Mesothelial cell of epicardium (in vitro differentiated cells): ENCODE data around the gene ANO2. TPM values are rescaled to one million over a fixed set of nuclear protein-coding genes. Genes with fewer than 3 reads are reported as not detected.

ENCODE experiments used
- DNase-seq, 2 experiments: peaks; one replicate each; pipeline ENCODE4 v3.0.0; 2021; ENCODE audit warnings: low spot score in 2 of 2; ENCODE audit not compliant: unreplicated experiment in 2 of 2
- H3K27ac Mint-ChIP-seq: 2 replicates; pipeline ENCODE4 v1.8.0; 2021; ENCODE audit warnings: mixed read lengths
- H3K27me3 Mint-ChIP-seq: 2 replicates; pipeline ENCODE4 v1.8.0; 2021; ENCODE audit warnings: low read depth, mixed read lengths
- H3K36me3 Mint-ChIP-seq: 2 replicates; pipeline ENCODE4 v1.8.0; 2021; ENCODE audit warnings: mixed read lengths
- H3K4me1 Mint-ChIP-seq: 2 replicates; pipeline ENCODE4 v1.8.0; 2021; ENCODE audit warnings: mixed read lengths
- H3K4me3 Mint-ChIP-seq: 2 replicates; pipeline ENCODE4 v1.8.0; 2021; ENCODE audit warnings: mild to moderate bottlenecking, moderate library complexity, mixed read lengths
- H3K9me3 Mint-ChIP-seq: 2 replicates; pipeline ENCODE4 v1.8.0; 2021; ENCODE audit warnings: mixed read lengths
- CTCF ChIP-seq: fragments of 200-600 bp; sonication (generic); IDR thresholded peaks from one replicate; pipeline ENCODE4 v1.5.0; 2021; ENCODE audit warnings: antibody characterized with exemption; ENCODE audit not compliant: unreplicated experiment
- total RNA-seq: library from RNA; stranded (reverse); gene quantifications from 3 replicates; pipeline ENCODE4 v1.2.1, GENCODE V29; 2021

ANO2 gene
- total RNA-seq, 1 donor from 2014 or later = 6.3 TPM

DNA sequence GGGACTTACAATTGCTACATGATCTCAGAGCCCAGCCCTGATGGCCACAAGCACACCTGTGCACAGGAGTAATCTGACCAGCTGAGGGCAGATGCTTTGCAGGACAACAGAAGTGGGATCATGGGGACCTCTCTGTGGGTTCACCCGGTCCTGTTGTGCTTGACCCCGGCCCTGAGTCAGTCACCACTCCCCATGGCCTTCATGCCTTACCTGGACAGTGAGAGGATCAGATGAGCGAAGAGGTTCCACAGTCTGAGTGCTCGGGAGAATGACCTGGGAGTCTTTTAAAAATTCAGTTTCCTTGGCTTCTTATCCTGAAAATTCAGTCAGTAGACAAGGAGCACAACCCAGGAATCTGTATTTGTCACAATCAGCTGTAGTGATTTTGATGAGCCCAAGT lies 425.0 kb downstream of the ANO2 start:
- peaks cover 4% of the 10 kb centered on the region for H3K4me1 Mint-ChIP-seq
- no peaks in the 10 kb centered on the region for H3K27me3 Mint-ChIP-seq
- no peak for TF ChIP-seq CTCF
- H3K36me3 Mint-ChIP-seq = no peaks in the 10 kb centered on the region
- no peaks in the 10 kb centered on the region for H3K9me3 Mint-ChIP-seq
- no peak overlapping the region for H3K4me3 Mint-ChIP-seq
- H3K27ac Mint-ChIP-seq = no peak overlapping the region
- DNase-seq = no peak

DNA sequence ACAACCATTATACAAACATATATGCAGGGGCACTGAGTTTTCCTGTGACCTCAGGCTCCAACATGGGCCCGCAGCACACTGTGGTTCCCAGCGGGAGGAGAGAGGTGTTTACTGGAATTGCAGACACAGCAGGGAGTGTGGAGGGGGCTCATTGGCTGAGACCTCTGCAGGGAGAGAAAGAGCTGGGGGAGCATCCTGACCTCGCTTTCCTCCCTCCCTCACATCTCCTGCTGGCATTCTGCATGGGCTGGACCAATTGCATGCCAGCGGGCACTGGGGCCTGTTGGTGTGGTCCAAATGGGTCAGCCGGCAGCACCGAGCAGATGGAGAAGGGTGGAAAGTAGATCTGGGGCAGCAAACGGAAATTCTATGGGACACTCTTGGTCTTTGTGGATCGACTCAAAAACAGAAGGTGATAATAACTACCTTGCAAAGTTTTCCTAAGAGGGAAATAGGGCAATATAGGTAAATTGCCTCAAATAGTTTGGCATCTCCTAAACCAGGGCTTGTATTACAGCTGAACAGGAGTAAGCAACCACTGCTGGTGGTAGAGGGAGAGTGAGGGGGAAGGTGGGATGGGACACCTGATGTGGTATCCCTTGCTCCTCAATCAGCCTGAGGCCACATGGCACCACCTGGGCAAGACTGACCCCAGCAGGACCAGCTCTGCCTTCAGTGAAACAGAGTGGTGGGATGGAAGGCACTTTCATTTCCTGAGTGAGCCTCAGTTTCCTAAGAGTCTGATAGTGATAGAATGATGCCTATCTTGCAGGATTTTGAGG lies 426.3 kb downstream of the ANO2 start:
- Mint-ChIP-seq H3K36me3 (no peaks in the 10 kb centered on the region), H3K27ac (no peak overlapping the region), H3K27me3 (no peaks in the 10 kb centered on the region), H3K4me1 (peaks cover 4% of the 10 kb centered on the region), H3K4me3 (no peak overlapping the region), H3K9me3 (no peaks in the 10 kb centered on the region)
- TF ChIP-seq CTCF = no peak
- no peak for DNase-seq

DNA sequence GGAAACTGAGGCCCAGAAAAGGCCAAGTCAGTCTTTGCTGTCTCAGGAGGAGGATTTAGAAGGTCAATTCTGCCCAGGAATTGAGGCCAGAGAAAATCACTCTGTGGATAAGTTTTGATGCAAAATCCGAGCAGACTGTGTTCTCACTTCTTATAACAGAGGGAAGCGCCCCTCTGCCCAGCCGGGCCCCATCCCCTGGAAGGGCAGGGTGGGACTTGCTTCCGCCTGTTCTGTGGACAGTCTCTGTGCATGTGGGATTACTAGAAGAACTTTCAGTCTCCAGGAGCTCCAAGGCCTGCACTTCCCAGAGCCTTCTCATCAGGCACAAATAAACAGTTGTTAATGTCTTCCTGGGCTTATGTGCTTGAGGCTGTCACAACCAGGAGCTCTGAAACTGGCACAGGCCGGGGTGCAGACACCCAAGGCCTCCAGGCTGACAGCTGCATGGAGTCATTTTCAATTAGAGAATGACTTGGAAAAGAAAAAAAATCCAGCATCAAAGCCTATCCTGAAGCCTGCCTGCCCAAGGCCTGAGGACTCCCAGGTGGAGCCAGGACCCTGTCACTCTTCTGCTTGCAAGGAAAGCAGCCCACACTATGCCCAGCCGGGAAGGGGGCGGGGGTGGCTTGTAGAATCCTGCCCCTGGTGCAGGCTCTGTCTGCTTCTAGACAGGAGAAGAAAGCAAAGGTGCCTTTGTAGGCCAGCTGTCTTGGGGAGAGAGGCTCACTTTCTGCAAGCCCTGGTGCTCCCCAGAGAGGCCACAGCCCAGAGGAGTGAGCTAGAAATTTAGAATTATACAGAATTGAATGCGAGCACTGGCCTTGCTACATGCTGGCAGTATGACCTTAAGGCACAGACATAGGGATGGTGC lies 428.5 kb downstream of the ANO2 start:
- H3K4me3 Mint-ChIP-seq = no peak overlapping the region
- no peaks in the 10 kb centered on the region for H3K9me3 Mint-ChIP-seq
- no peak for DNase-seq
- peaks cover 5% of the 10 kb centered on the region for H3K4me1 Mint-ChIP-seq
- H3K36me3 Mint-ChIP-seq = no peaks in the 10 kb centered on the region
- peaks cover 6% of the 10 kb centered on the region for H3K27me3 Mint-ChIP-seq
- H3K27ac Mint-ChIP-seq = no peak overlapping the region
- no peak for TF ChIP-seq CTCF

- H3K4me1 Mint-ChIP-seq = peaks cover 8% of the 10 kb centered on the region
These were observed 429.6 kb downstream of the ANO2 start for GRCh38 chr12:5515458-5515857.

GRCh38 chr12:5514545-5514944 lies 430.5 kb downstream of the ANO2 start:
- Mint-ChIP-seq H3K27me3 (peaks cover 13% of the 10 kb centered on the region), H3K36me3 (no peaks in the 10 kb centered on the region), H3K9me3 (no peaks in the 10 kb centered on the region), H3K4me3 (no peak overlapping the region), H3K4me1 (peaks cover 6% of the 10 kb centered on the region), H3K27ac (no peak overlapping the region)
- DNase-seq = peak in 1 of 2 experiments; percentile 13
- TF ChIP-seq CTCF = no peak

More at GRCh38 chr12:5515458-5515857, 429.6 kb downstream of the ANO2 start:
- H3K27me3 Mint-ChIP-seq = peaks cover 13% of the 10 kb centered on the region
- no peak for TF ChIP-seq CTCF
- no peak overlapping the region for H3K4me3 Mint-ChIP-seq
- no peaks in the 10 kb centered on the region for H3K36me3 Mint-ChIP-seq
- DNase-seq = no peak
- H3K9me3 Mint-ChIP-seq = no peaks in the 10 kb centered on the region
- H3K27ac Mint-ChIP-seq = no peak overlapping the region
